GM21737 (cell line): ENCODE results near the gene NOX3.
"Not testable (repeated sequence)": the region's sequence is repeated elsewhere in the genome, so short reads cannot be mapped to it uniquely, and the experiment has no call there.

Source experiments
- ATAC-seq: cut with Tn5 transposase; IDR thresholded peaks from one replicate; pipeline ENCODE4 v1.9.1; 2021; ENCODE audit warnings: mild to moderate bottlenecking, moderate library complexity; ENCODE audit not compliant: unreplicated experiment

NOX3 gene, protein sequence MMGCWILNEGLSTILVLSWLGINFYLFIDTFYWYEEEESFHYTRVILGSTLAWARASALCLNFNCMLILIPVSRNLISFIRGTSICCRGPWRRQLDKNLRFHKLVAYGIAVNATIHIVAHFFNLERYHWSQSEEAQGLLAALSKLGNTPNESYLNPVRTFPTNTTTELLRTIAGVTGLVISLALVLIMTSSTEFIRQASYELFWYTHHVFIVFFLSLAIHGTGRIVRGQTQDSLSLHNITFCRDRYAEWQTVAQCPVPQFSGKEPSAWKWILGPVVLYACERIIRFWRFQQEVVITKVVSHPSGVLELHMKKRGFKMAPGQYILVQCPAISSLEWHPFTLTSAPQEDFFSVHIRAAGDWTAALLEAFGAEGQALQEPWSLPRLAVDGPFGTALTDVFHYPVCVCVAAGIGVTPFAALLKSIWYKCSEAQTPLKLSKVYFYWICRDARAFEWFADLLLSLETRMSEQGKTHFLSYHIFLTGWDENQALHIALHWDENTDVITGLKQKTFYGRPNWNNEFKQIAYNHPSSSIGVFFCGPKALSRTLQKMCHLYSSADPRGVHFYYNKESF

DNA sequence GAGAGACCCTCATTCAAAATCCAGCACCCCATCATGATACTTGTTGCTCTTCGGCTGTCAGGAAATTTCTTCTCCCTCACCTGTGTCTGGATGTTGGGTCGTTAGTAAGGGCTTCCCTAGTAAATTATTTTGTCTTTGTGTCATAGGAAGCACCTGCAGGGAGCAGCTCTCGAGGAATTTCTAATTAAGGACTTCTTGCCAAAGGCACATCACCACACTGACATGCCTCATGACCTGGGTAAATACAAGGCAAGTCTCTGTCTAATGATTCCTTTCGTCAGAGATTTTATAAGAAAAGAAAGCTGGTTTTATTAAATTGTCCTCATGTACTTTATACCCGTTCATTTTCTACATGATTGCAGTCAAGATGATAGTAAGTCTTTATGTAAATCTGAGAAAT is at the start of gene NOX3:
TSS of gene NOX3 (minus strand) at position 74 of the 400 bp plus-strand sequence. CDS start at position 35, 39 bp downstream.
- ATAC-seq: no peak

DNA sequence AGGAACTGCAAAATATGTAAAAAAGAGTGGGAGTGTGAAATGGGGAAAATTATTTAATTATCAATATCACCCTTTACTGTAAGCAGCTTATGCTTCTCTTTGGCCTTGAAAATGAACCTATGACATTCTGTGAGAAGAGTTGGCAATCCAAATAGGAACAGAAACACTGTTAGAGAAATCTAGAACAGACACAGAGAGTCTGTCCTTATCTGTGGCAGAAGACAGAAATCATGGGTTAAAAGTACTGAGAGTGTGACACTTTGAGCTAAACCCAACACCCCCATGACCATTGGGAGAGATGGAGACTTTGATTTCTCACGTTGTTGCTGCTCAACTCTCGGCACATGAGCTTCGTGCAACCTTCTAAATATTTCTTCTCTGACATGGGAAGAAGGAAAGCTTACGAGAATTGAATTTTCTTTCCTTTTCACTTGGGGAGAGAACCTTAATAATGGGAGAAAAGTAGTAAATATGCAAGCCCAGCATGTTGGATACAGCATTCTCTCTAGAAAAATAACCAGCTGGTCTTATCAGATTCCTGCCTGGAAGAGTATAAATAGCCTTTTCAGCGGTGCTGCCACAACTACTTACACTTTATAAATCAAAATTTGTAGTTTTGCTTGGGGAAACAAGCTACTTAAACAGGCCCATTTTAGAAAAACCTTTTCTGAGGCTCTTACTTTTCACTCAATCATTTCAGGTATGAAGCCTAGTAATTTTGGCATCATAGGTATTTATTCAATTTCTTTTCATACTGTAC is 49.4 kb upstream of the NOX3 start:
- ATAC-seq: no peak

DNA sequence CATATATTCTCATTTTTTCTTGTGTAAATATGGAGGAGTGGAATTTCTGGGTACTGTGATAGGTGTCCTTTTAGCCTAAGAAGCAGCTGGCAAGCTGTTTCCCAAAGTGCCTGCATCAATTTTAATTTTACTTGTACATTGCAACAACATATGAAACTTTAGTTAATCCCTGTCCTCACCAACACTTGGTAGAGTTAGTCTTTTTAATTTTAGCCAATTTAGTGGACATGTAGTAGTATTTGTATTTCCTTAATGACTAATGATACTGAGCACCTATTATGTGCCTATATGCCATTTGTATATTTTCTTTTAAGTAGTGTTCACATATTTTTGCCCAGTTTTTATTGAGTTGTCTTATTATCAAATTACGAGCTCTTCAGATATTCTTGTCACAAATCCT is 46.8 kb upstream of the NOX3 start:
- no peak for ATAC-seq

DNA sequence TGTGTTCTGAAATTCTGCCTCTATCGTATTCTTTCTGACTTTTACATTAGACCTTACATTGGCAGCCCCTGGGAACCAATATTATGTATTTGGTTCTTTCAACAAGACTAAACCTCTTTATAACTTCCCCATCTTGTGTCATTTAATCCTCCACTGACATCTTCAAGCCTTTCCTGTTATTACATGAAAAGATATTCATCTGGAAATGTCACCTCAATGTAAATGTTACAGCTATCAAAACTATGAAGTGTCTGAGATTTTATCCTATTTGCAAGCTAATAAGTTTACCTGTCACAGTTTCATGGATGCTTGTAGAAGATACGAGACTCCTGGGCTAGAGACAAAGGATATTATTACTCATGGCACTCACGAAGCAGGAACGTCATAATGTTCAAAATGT is 43.9 kb upstream of the NOX3 start:
- ATAC-seq: no peak

DNA sequence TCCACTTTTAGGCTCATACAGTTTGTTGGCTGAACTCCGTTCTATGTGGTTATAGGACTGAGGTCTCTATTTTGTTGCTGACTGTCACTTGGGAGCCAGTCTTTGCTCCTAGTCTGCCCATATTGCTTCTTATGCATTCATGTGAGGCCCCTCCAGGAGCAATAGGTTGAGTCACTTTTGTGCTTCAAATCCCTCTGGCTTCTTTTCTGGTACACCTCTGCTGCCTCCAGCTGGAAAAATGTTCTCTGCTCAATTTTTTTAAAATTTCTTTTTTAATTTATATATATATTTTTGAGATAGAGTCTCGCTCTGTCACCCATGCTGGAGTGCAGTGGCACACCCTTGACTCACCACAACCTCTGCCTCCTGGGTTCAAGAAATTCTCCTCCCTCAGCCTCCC is 42.7 kb upstream of the NOX3 start:
- no peak for ATAC-seq

DNA sequence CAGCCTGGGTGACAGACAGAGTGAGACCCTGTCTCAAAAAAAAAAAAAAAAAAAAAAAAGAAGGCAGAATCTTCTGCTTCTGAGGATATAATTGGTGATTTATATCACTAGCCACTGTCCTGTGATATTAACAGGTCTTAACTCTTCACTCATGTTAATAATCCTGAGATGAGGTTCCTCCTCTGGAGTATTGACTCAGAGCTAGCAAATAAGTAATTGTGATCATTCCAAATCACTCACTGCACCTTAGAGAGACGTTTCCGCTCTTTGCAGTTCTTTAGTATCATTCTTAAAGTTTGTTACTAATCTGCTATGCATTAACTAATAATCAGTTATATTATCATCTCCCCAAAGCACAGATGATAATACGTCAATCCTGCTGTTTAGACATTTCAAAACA is 41.6 kb upstream of the NOX3 start:
- ATAC-seq: no peak

DNA sequence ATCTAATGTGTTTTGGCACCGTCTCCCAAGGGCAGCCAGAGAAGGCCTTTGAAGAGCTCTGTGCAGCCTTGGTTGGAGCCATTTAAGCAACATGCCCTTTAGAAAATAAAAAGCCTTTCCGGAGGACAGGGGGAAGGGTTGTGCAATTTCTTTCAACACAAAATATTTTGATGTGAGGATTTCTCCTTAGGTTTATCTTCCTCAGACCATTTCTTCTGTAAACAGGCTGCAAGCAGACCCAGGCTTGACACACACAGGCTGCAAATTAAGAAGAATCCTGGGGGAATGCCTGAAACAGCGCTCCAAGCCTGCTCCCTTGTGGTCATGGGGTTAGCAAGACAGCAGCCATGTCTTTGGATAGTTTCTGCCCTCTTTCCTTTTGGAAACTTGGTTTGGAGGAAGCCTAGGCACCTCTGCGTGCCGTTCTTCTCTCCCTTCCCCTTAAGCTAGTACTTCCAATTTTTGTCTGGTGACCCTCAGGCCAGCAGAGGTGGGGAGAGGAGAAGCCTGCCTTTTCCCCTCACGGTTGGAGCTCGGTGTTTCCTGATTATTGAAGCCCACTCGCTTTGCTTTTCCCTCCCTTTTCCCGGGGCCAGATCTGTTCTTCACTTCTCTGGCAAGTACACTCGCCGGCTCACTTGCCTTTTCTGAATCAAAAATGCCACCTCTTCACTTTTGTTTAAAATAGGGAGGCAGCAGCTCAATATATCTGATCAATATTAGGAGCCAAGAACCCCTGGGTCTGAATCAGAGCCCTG is 39.6 kb upstream of the NOX3 start:
- ATAC-seq: no peak

DNA sequence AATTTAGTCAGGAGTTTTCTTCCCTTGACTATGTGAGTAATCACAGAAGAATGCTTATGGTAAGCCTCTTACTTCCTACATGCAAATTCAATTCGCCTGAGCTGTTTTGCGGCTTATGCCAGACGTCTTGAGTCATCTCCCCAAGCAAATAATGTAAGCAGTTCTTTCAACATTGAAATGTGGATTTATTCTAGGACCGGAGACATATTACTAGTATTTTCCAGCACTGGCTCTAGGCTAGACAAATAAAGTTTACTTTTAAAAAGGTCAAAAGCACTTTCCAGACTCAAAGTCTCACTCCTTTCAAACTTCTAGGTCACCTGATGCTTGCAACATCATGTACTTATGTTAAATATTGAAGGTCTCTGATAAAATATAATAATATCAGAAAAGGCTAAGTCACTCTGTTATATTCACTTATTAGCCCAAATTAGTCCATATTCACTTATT is 38.1 kb upstream of the NOX3 start:
- peak; percentile 95 for ATAC-seq

DNA sequence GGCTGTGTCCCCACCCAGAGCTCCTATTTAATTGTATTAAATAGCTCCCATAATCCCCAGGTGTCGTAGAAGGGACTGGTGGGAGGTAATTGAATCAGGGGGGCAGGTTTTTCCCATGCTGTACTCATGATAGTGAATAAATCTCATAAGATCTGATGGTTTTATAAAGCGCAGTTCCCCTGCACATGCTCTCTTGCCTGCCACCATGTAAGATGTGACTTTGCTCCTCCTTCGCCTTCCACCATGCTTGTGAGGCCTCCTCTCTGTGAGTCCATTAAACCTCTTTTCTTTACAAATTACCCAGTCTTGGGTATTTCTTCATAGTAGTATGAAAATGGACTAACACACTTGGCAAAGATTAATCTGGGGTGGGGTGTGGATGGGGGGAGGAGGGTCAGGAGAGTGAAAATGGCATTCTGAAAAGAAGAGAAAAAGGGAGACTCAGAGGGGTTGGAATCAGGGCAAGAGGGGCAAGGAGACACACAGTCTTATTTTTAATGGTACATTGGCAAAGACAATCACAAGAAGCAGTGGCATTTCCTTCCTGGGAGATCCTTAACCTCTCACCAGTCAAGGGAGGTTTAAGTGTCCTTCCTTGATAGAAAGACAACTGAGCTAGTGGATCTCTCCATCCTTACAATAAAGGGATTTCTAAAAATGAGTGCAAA is 37.5 kb upstream of the NOX3 start:
- ATAC-seq: peak; percentile 17

DNA sequence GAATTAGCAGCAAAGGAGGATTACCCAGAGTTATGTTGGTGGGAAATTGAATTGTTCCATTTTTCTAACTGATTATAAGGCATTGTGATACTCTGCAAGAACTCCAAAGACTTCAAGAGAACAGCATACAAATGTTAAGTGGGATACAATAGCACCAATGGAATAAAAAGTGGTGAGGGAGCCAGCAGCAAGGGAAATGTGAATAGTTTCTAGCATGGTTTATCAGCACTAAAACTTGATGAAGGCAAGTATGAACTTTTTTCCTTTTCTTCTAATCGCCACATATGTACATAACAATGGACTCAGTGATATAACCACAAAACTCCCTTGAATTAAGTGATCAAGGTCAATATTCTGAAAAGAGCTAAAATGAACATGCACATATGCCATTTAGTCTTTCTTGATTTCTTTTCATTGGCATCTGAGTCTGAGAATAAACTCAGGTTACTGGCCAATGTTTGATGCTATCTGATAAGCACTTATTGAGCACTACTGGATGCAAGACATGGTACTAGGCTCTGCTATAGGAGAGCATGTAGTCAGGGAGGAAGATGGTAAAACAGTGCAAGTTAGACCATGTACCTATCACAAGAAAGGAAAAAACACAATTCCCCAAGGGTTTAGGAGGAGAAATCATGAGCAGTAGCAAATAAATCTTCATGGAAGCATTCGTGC is 36.6 kb upstream of the NOX3 start:
- ATAC-seq: no peak

DNA sequence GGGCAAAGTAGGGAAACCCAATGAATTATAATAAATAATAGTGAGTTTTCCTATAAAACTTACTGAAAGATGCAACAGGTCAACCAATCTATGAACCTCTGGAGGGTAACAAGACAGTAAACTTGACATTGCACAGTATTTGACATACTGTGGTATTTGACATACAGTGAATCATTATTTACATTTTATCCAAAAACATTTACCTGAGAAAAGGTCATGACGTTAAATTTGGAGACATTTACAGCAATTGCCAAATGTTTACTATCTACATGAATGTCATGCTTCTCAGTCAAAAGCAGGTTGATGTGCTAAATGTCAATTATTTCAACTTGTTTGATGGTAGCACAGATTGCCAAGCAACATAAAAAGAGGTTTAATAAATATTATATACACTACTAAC is 35.8 kb upstream of the NOX3 start:
- no peak for ATAC-seq

DNA sequence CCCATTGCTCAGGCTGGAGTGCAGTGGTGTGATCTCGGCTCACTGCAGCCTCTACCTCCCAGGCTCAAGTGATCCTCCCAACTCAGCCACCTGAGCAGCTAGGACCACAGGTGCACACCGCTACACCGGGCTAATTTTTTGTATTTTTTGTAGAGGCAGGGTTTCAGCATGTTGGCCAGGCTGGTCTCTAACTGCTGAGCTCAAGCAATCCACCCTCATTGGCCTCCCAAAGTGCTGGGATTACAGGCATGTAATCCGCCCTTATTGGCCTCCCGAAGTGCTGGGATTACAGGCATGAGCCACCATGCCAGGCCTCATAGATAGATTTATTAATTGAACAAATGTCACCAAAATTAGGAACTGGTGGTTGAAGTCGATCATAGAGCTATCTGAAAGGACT is 32.6 kb upstream of the NOX3 start:
- ATAC-seq: not testable (repeated sequence)

DNA sequence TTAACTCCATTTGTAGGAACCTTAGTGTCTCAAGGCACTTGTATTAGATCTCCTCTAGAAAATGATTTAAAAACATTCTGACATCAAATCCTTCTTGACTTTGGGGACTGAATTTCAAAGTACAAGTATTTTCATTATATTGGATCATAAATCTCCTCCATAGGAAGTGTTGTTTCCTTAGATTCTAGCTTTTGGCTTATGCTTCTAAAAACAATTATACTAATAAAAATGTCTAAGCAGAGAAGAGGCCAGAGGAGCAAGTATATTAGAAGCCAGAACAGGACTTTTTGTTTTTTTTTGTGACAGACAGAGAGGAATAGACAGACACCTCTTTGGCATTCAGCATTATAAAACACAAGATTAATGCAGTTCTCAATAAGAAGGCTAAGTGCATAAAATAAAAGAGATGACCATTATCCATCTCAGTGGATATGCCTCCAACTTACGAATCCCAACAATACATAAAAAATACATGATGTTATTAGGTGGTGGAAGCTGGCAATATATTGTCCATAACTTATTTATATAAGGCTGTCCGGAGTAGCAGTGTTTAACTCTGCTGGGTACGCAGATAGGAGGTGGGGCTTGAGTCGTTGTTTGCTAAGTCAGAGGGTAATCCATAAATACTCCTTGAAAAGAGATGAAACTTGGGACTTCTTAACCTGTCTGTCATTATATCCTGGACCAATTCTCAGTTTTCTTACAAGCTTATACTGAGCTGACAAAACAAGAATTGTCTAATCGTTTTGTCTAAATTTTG is 31.9 kb upstream of the NOX3 start:
- ATAC-seq: no peak

DNA sequence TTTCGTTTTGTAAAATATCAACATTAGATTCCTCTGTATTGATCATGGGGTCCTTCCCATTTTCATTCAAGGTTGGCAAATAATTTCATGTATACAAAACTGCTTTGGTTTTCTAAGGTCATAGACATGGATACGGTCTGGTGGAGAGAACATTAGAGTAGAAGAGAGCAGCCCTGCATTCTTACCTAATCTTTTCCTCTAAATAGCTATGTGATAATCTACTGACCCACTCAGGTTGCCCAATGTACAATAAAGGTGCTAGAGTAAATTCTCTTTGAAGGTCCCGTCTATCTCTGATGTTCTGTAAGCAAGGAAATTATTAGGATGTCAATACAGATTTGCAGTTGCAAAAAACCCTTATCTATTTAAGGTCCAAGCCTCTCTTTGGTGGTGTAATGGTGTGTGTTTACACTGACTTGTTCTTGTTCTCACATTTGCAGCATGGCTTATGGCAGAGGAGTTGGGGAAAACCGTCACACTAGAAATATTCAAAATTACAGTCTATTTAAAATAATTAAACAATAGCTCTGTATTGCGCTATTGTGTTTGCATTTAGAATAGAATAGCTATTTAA is 31.2 kb upstream of the NOX3 start:
- ATAC-seq: no peak

DNA sequence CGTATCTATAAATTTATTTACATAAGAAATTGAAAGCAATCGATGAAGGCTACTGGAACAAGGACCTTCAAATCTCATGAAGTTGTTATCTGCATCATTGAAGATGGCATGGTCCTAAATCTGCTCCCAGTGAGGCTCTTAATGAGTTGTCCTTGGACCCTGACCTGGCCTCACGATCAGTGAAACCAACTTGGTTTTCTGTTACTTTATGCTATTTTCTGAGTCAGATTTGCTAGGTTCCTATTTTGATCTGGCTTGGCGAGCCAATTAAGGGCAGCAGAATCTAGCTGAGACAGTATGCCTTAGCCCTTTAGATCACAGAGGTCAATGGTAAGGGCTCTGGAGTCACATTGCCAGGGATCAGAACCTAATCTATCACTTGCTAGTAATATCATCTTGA is 30.1 kb upstream of the NOX3 start:
- no peak for ATAC-seq

DNA sequence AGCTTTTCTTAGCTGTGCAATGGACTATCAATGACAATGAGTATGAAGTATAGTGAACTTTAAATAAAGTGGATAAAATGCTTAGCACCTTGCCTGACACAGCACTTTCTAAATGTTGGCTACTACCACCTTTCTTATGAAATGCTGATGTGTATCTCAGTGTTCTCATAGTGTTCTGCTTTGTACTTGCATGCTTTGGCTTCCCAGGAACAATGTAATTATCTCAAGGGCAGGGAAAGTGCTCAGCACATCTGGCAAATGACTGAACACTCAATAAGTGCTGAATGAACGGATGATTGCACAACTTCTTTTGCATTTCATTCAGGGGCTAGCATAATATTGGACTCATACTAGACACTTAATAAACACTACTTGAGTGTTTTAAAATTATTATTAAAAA is 28.2 kb upstream of the NOX3 start:
- ATAC-seq: no peak

DNA sequence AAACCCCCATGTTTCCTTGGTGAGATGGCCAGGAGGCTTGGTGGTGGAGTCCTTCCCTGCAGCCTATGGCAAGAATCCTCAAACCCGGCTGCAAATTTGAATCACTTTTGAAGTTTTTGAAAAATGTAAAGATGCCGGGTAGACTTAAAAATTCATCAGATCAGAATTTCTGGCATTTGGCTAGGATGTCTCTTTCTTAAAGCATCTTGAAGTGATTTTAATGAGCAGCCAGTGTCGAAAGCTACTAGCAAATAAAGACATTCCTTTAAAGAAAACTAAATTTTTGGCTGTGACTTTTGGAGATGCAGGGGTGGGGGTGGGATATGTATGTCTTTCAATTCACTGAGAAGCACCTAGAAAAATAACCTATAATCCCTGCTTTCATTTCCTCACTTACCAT is 25.6 kb upstream of the NOX3 start:
- ATAC-seq: no peak

DNA sequence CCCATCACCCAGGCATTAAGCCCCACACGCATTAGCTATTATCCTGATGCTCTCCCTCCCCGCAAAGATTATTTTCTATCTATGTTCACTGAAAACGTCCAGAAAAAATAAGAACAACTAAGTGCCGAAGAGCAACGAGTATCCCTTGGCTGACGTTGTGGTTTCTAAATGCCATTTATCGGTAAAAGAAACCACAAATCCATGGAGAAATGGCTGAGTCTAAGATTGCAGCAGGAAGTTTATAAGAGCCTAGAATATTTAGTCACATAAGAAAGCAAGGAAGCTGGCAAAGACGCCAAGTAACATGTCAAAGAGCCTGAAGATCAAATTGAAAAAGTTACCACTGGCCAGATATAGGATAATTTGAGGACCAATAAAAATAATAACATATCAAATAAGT is 18.1 kb upstream of the NOX3 start:
- no peak for ATAC-seq

DNA sequence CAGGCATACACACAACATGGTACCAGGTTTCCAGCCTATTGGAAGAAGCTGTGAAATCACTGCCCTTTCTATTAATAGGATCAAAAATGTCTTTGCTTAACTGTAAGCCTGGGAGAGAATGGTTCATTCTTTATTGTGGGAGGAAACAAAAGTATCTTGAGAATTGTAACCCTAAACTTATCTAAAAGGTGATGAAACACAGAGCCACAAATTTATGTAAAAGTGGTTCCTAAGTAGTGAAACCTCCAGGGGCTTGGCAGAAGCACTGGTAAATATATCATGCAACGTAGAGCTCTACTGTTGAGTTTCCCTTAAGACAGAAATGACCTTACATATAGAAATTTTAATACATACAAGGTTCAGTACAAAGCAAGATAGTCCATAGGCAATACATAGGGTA is 17.2 kb upstream of the NOX3 start:
- no peak for ATAC-seq
